Psoas muscle (tissue), 8 donors: ENCODE measurements around the gene MAP1LC3B2. TPM values are rescaled to one million over a fixed set of nuclear protein-coding genes. Genes with fewer than 3 reads are reported as not detected.

Source experiments
- ATAC-seq, 4 donors: fragments of 200-7000 bp; cut with Tn5 transposase; one replicate each; pipeline ENCODE4 v1.9.1; 2020; ENCODE audit warnings: moderate library complexity in 3 of 4, mild to moderate bottlenecking in 2 of 4
- DNase-seq, 2 donors: peaks; one replicate each; pipeline ENCODE4 v3.0.0-alpha.2; 2020
- H3K27ac ChIP-seq: fragments of 200-600 bp; one replicate; pipeline ENCODE4 v1.8.0; 2022
- H3K27me3 ChIP-seq, 3 donors: fragments of 200-600 bp in 1 of 3; one replicate each; pipeline versions ENCODE4 v1.6.1 to v1.8.0; 2013 to 2022; ENCODE audit warnings: low read length in 2 of 3, mild to moderate bottlenecking in 2 of 3, moderate library complexity in 1 of 3; ENCODE audit not compliant: insufficient read depth in 3 of 3
- H3K36me3 ChIP-seq, 2 donors: fragments of 200-600 bp in 1 of 2; one replicate each; pipeline versions ENCODE4 v1.6.1 to v1.8.0; 2013 to 2022; ENCODE audit warnings: low read depth in 1 of 2, mild to moderate bottlenecking in 1 of 2, moderate library complexity in 1 of 2; ENCODE audit not compliant: insufficient read depth in 1 of 2
- H3K4me1 ChIP-seq: fragments of 200-600 bp; one replicate; pipeline ENCODE4 v1.8.0; 2022
- H3K4me3 ChIP-seq: fragments of 200-600 bp; one replicate; pipeline ENCODE4 v1.8.0; 2022; ENCODE audit warnings: mild to moderate bottlenecking
- H3K9me3 ChIP-seq: fragments of 200-600 bp; one replicate; pipeline ENCODE4 v1.8.0; 2022
- WGBS, 3 donors: extraction: QIAGEN DNeasy Blood & Tissue Kit; methylation state at CpG; one replicate each; pipeline versions ENCODE4 v1.1.6 to v1.1.7; 2013; 5-methylcytosine and 5-hydroxymethylcytosine counted together
- intact Hi-C, 2 donors: fragments of 100-400 bp; cut with DNase I; formaldehyde crosslinking; loops; one replicate each; pipeline versions ENCODE4 v1.11.0 to v1.14.2; 2022
- long read RNA-seq, 2 donors: library from polyadenylated mRNA; unstranded; transcript quantifications; one replicate each; pipeline ENCODE4 v2.0.0, GENCODE V29; 2021
- polyA plus RNA-seq, 3 donors: library from polyadenylated mRNA; stranded (reverse); fragments of 200-250 nt; gene quantifications; one replicate each; pipeline ENCODE4 v1.2.3, GENCODE V29; 2013
- total RNA-seq, 4 donors: library from RNA; stranded (reverse); fragmentation: NEBNext Ultra II Directional in 2 of 4; extraction: Animal tissue kit (Norgen Biotek cat#: 25700) in 2 of 4; gene quantifications; one replicate each; pipeline versions ENCODE4 v1.2.1 to v1.2.4, GENCODE V29; 2021 to 2023
- TF ChIP-seq, protein P1 (sequence below): fragments of 200-600 bp; IDR thresholded peaks from one replicate; pipeline ENCODE4 v1.8.0; 2022; ENCODE audit warnings: antibody characterized with exemption
- donor health status: healthy with polysubstance abuse.
- donor health status: DM: no; HTN: no; CAD: no; lungs with moderate emphysema.
- donor health status: Bipolar disorder and iron deficiency.
- donor health status: healthy.
- donor health status: DM: yes; HTN: yes; CAD: no.
- donor health status: DM: no; HTN: no; CAD: no.
- donor health status: DM: no; HTN: no; CAD: no.
- donor health status: DM: yes; HTN: yes; CAD: no.

Gene MAP1LC3B2
- total RNA-seq (1 to 10 TPM; 1.4 to 4.1 (median 1.8) TPM), polyA plus RNA-seq (1 to 10 TPM; 2.2 to 9.2 (median 4.3) TPM)
- long read RNA-seq, donor 1: 0 reads
- long read RNA-seq, donor 2: 0 reads

DNA sequence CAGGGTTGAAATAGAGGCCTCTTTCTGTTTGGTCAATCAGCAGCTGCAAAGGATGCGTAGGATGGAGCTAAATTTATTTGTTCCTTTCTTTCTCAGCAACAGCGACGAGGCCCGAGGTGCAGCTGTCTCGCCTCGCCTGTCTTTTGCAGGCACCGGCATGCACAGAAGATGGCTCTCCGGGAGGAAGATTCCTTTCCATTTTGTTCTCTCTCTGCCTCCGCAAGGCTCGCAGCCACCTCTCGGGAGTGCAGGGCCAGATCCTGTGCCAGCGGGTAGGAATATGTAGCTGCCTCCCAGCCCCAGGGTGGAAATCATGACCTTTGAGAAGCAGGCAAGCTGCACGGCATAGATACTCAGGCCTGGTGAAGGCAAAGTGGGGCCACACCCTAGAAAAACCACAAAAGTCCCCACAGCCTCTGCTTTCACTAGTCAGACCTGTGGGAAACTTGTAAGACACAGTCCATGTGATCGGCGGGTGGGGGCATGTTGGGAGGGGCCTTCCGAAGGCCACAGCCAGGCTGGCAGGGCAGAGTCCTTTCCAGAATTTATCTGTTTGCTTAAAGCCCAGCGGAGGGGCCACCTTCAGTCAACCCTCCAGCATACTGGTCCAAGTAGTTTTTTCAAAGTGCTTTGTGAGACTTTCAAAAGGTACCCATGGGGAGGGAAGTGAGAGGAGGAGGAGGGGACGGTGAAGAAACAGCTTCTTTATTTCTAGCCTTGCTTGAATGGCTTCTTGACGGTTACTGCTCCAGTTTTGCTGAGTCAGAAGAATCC is at the start of gene MAP1LC3B2:
Gene MAP1LC3B2, plus strand, starts transcription at position 220 of the 774 bp plus-strand sequence. CDS start 16,562 bp downstream, outside the sequence.
- peak within 1 kb of the TSS; percentile 71 for H3K27ac ChIP-seq
- no peaks in the 10 kb centered on the region for H3K9me3 ChIP-seq
- 31 to 43% (median 37%) methylated on average over 19 of the region's 19 CpGs for WGBS, 3 donors
- TF ChIP-seq, protein P1, sequence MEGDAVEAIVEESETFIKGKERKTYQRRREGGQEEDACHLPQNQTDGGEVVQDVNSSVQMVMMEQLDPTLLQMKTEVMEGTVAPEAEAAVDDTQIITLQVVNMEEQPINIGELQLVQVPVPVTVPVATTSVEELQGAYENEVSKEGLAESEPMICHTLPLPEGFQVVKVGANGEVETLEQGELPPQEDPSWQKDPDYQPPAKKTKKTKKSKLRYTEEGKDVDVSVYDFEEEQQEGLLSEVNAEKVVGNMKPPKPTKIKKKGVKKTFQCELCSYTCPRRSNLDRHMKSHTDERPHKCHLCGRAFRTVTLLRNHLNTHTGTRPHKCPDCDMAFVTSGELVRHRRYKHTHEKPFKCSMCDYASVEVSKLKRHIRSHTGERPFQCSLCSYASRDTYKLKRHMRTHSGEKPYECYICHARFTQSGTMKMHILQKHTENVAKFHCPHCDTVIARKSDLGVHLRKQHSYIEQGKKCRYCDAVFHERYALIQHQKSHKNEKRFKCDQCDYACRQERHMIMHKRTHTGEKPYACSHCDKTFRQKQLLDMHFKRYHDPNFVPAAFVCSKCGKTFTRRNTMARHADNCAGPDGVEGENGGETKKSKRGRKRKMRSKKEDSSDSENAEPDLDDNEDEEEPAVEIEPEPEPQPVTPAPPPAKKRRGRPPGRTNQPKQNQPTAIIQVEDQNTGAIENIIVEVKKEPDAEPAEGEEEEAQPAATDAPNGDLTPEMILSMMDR: no peak
- H3K27me3 ChIP-seq: no peaks in the 10 kb centered on the region
- no peak within 1 kb of the TSS for H3K4me3 ChIP-seq
- H3K36me3 ChIP-seq: no peaks in the 10 kb centered on the region
- ATAC-seq (peak; percentile 49 to 79 (median 55)), DNase-seq (peak in 1 of 2 donors; percentile 43)
- peaks cover 9% of the 10 kb centered on the region for H3K4me1 ChIP-seq
- intact Hi-C loops: no loop called here

- WGBS, 3 donors: 83 to 90% (median 85%) methylated on average over 8 of the region's 8 CpGs
- ATAC-seq (no peak), DNase-seq (no peak)
- Histone ChIP-seq H3K27ac (no peak overlapping the region), H3K27me3 (no peaks in the 10 kb centered on the region), H3K36me3 (no peaks in the 10 kb centered on the region), H3K4me1 (no peaks in the 10 kb centered on the region), H3K9me3 (no peaks in the 10 kb centered on the region), H3K4me3 (no peak overlapping the region)
- intact Hi-C loops: no loop called here
- TF ChIP-seq, protein P1: no peak
Measured at GRCh38 chr12:116513944-116514343, 45.2 kb upstream of the MAP1LC3B2 start.

DNA sequence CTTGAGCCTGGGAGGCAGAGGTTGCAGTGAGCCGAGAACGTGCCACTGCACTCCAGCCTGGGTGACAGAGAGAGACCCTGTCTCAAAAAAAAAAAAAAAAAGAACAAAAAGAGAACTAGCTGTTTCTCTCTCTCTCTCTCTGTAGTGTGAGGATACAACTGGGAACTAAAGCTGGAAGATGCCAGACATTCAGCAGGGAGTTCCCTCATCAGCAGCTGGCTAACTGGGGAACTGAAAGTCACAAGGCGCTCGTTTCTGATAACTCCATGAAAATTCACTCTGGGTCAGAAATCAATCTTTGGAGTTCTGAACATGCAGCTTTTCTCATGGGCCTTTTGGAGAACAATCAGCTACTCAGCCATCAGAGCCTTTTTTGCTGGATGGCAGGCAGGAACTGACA is 43.5 kb upstream of the MAP1LC3B2 start:
- no peak for DNase-seq
- H3K9me3 ChIP-seq: no peaks in the 10 kb centered on the region
- intact Hi-C loops: no loop called here
- no peak overlapping the region for H3K27ac ChIP-seq
- TF ChIP-seq, protein P1: no peak
- H3K27me3 ChIP-seq: no peaks in the 10 kb centered on the region
- no peak overlapping the region for H3K4me3 ChIP-seq
- no peaks in the 10 kb centered on the region for H3K36me3 ChIP-seq
- WGBS, 3 donors: 66 to 75% (median 70%) methylated on average over 4 of the region's 4 CpGs
- H3K4me1 ChIP-seq: no peaks in the 10 kb centered on the region
- no peak for ATAC-seq

DNA sequence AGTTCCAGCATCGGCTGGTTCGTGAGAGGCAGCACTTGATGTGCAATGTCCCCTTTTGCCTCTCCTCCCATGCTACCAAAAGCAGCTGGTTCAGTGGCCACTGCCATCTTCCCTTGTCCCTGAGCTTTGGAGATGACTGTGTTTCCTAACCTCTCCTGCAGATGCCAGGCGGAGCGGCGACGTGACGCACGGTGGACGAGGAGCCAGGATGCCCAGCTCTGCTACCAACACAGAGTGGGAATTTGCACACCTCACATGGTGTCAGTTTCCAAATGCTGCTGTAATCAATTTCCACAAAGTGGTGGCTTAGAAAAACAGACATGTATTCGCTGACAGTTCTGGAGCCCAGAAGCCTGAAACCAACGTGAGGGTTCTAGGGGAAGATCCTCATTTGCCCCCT is 42.5 kb upstream of the MAP1LC3B2 start:
- TF ChIP-seq, protein P1: no peak
- H3K4me1 ChIP-seq: no peaks in the 10 kb centered on the region
- H3K27me3 ChIP-seq: no peaks in the 10 kb centered on the region
- no peak for ATAC-seq
- 88 to 89% (median 89%) methylated on average over 11 of the region's 11 CpGs for WGBS, 3 donors
- no peak overlapping the region for H3K27ac ChIP-seq
- no peak overlapping the region for H3K4me3 ChIP-seq
- intact Hi-C loops: no loop called here
- H3K9me3 ChIP-seq: no peaks in the 10 kb centered on the region
- DNase-seq: no peak
- no peaks in the 10 kb centered on the region for H3K36me3 ChIP-seq
